SH-SY5Y (cell line): ENCODE measurements around the gene ETS2.

Experiments
- GATA2 ChIP-seq: IDR thresholded peaks from 2 replicates; pipeline ENCODE4 v1.6.1; 2011; ENCODE audit warnings: mild to moderate bottlenecking, low read depth, low read length
- GATA3 ChIP-seq: IDR thresholded peaks from 2 replicates; pipeline ENCODE4 v1.6.1; 2011; ENCODE audit warnings: low read depth, mild to moderate bottlenecking, low read length, moderate library complexity

- TF ChIP-seq GATA2 (no peak), GATA3 (no peak)
These were observed 618 bp downstream of the ETS2 start for GRCh38 chr21:38806153-38806941.
